Sigmoid colon (tissue), 7 donors: ENCODE results near the gene ATP2B2. TPM values are rescaled to one million over a fixed set of nuclear protein-coding genes. Genes with fewer than 3 reads are reported as not detected.

ENCODE experiments used
- DNase-seq: peaks from one replicate; pipeline ENCODE4 v3.0.0-alpha.2; 2019
- H3K27ac ChIP-seq, 4 donors: fragments of 200-600 bp; sonication (generic); one replicate each; pipeline ENCODE4 v1.5.1; 2016 to 2019; ENCODE audit warnings: mild to moderate bottlenecking in 1 of 4
- H3K27me3 ChIP-seq, 3 donors: fragments of 200-600 bp; sonication (generic); one replicate each; pipeline ENCODE4 v1.5.1; 2019; ENCODE audit warnings: mild to moderate bottlenecking in 1 of 3
- H3K36me3 ChIP-seq, 4 donors: fragments of 200-600 bp; sonication (generic); one replicate each; pipeline ENCODE4 v1.5.1; 2016 to 2019
- H3K4me1 ChIP-seq, 4 donors: fragments of 200-600 bp; sonication (generic); one replicate each; pipeline ENCODE4 v1.5.1; 2017 to 2019
- H3K4me3 ChIP-seq, 4 donors: fragments of 200-600 bp; sonication (generic); one replicate each; pipeline ENCODE4 v1.5.1; 2017 to 2019; ENCODE audit warnings: mild to moderate bottlenecking in 2 of 4, moderate library complexity in 1 of 4
- H3K9me3 ChIP-seq, 4 donors: fragments of 200-600 bp in 3 of 4; sonication (generic) in 3 of 4; one replicate each; pipeline versions ENCODE4 v1.5.1 to v1.6.1; 2013 to 2019
- EP300 ChIP-seq, 4 donors: sonication (generic); formaldehyde crosslinking; IDR thresholded peaks; one replicate each; pipeline ENCODE4 v1.6.1; 2017; ENCODE audit warnings: antibody characterized with exemption in 4 of 4
- POLR2A ChIP-seq, 2 donors: fragments of 450-650 bp; IDR thresholded peaks; one replicate each; pipeline ENCODE4 v1.6.1; 2016; ENCODE audit warnings: antibody characterized with exemption in 2 of 2, mild to moderate bottlenecking in 2 of 2, moderate library complexity in 2 of 2
- POLR2AphosphoS5 ChIP-seq, 4 donors: sonication (generic); formaldehyde crosslinking; IDR thresholded peaks; one replicate each; pipeline ENCODE4 v1.6.1; 2017; ENCODE audit warnings: antibody characterized with exemption in 4 of 4
- WGBS, 2 donors: extraction: QIAGEN DNeasy Blood & Tissue Kit; methylation state at CpG; one replicate each; pipeline ENCODE4 v1.1.7; 2013; 5-methylcytosine and 5-hydroxymethylcytosine counted together
- intact Hi-C: fragments of 100-400 bp; cut with DNase I; formaldehyde crosslinking; loops from one replicate; pipeline ENCODE4 v1.15.1; 2023
- polyA plus RNA-seq, 3 donors: library from polyadenylated mRNA; stranded (reverse); fragments of 200-250 nt; gene quantifications; one replicate each; pipeline ENCODE4 v1.2.3, GENCODE V29; 2013
- small RNA-seq, 3 donors: library from RNA; depleted of rRNA; stranded (forward); fragments of <200 nt; gene quantifications; one replicate each; pipeline ENCODE3, GENCODE V24; 2016
- total RNA-seq, 4 donors: library from RNA; depleted of rRNA; stranded (reverse); fragments of >200 nt; gene quantifications; one replicate each; pipeline ENCODE4 v1.1.0, GENCODE V29; 2016
- TF ChIP-seq, protein P1 (sequence below), 4 experiments: fragments of 450-650 bp in 3 of 4; fragments of 200-600 bp in 1 of 4; IDR thresholded peaks; one replicate each; pipeline ENCODE4 v1.5.1; 2016 to 2019; ENCODE audit warnings: antibody characterized with exemption in 4 of 4, mild to moderate bottlenecking in 3 of 4, moderate library complexity in 2 of 4
- donor health status: healthy with polysubstance abuse.
- donor health status: Bipolar disorder and iron deficiency.
- donor health status: healthy.

Gene ATP2B2
- total and polyA plus RNA-seq, 7 donors, result under 0.01 to 0.83 (median 0.23) TPM; not detected in 3

DNA sequence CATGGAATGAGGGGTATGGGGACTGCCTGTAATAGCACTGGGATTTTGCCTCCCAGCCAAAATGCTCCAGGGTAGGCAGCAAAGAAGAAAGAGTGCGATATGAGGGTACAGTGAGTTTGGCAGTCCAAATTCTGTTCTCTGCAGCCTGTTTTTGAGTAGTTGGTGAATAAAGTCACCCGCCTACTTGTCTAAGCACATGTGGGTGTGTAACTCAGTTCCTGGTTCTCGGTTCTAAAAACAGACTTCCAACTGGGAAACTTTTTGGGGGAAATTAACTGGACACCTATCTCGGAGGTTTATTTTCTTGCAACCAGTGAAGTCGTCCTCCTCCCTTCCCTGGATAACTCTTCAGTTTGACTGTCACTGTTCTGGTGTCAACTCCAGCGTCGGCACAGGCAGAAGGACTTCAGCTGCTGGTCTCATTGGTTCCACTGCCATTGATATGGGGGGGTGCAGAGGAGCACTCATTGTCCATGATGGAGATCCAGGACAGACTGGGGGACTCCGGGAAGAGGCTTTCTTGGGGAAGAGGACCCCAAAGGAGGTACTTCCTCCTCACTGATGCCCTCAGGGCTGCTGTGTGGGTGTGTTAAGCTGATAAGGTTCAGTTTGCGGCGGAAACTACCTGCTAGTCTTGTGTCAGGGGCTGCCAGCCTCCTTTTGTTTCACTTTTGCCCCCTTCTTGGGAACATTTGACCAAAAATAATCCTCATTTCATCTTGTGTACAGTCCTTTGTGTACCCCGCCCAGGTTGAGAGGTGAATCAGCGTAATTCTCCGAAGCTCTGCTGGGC is 225.8 kb downstream of the ATP2B2 start:
- Histone ChIP-seq H3K9me3 (no peaks in the 10 kb centered on the region), H3K27me3 (no peaks in the 10 kb centered on the region), H3K4me3 (no peak overlapping the region), H3K4me1 (peaks cover 0 to 9% (median under 1%) of the 10 kb centered on the region in 4 donors), H3K36me3 (peaks cover 14 to 59% (median 41%) of the 10 kb centered on the region in 4 donors), H3K27ac (no peak overlapping the region)
- intact Hi-C loops, result no loop called here
- peak; percentile 48 for DNase-seq
- 91 to 94% methylated on average over 13 of the region's 13 CpGs for WGBS, 2 donors
- no peak for TF ChIP-seq EP300 (IDR thresholded peaks at IDR 0.05)
- TF ChIP-seq POLR2AphosphoS5 (IDR thresholded peaks at IDR 0.05), result no peak
- TF ChIP-seq, protein P1, sequence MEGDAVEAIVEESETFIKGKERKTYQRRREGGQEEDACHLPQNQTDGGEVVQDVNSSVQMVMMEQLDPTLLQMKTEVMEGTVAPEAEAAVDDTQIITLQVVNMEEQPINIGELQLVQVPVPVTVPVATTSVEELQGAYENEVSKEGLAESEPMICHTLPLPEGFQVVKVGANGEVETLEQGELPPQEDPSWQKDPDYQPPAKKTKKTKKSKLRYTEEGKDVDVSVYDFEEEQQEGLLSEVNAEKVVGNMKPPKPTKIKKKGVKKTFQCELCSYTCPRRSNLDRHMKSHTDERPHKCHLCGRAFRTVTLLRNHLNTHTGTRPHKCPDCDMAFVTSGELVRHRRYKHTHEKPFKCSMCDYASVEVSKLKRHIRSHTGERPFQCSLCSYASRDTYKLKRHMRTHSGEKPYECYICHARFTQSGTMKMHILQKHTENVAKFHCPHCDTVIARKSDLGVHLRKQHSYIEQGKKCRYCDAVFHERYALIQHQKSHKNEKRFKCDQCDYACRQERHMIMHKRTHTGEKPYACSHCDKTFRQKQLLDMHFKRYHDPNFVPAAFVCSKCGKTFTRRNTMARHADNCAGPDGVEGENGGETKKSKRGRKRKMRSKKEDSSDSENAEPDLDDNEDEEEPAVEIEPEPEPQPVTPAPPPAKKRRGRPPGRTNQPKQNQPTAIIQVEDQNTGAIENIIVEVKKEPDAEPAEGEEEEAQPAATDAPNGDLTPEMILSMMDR (IDR thresholded peaks at IDR 0.05), result no peak
- no peak for TF ChIP-seq POLR2A (IDR thresholded peaks at IDR 0.05)

DNA sequence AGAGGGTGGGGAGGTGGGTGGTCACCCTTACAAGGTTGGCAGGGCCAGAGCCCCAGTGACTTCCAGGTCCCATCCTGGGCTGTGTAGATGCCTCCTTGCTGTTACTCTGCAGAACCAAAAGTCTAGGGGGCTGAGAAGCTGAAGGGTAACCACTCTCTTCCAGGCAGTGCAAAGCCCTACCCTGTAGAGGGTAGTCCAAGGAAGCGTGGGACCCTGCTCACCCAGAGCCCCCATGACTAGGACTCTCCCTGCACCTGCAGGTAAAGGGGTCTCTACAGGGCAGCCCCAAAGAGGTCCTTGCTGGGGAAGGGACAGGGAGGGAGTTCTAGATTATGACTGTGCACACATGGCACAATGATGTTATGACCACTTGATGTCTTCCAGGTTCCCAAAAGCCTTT is 226.9 kb downstream of the ATP2B2 start:
- TF ChIP-seq POLR2A (IDR thresholded peaks at IDR 0.05) (no peak), POLR2AphosphoS5 (IDR thresholded peaks at IDR 0.05) (no peak), EP300 (IDR thresholded peaks at IDR 0.05) (no peak)
- TF ChIP-seq, protein P1 (IDR thresholded peaks at IDR 0.05), result no peak
- intact Hi-C loops, result no loop called here
- Histone ChIP-seq H3K4me3 (no peak overlapping the region), H3K27me3 (no peaks in the 10 kb centered on the region), H3K27ac (no peak overlapping the region), H3K4me1 (peaks cover 0 to 17% (median 8%) of the 10 kb centered on the region in 4 donors), H3K9me3 (no peaks in the 10 kb centered on the region), H3K36me3 (peaks cover 14 to 59% (median 41%) of the 10 kb centered on the region in 4 donors)
- DNase-seq, result peak; percentile 40
- 92 to 98% methylated on average over 1 of the region's 1 CpG for WGBS, 2 donors

DNA sequence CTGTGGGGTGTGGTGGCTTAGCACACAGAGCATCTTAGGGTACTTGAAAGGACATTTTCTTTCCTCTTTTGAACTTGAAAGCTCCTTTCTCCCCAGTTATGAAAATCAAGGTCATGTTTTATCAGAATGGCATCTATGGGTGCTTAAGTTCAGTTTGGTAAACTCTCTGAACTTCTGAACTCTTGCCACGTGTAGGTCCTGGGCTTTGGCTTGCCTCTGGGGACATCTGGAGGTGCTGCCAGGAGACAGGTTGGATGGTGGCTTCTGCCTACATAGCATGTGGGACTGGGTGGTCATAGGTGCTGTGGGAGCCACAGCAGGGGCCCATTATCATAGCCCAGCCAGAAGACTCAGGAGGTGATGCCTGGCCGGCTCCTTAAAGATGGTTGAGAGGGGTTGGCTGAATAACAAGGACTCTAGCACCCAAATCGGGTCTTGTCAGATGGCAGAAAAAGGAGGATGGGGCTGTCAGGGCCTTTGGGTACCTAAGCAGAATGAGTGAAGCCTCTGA is 228.2 kb downstream of the ATP2B2 start:
- Histone ChIP-seq H3K4me1 (peaks cover 0 to 24% (median 15%) of the 10 kb centered on the region in 4 donors), H3K36me3 (peaks cover 14 to 62% (median 37%) of the 10 kb centered on the region in 4 donors), H3K4me3 (no peak overlapping the region), H3K27me3 (no peaks in the 10 kb centered on the region), H3K27ac (no peak overlapping the region), H3K9me3 (no peaks in the 10 kb centered on the region)
- intact Hi-C loops, result no loop called here
- no peak for TF ChIP-seq POLR2AphosphoS5 (IDR thresholded peaks at IDR 0.05)
- no peak for TF ChIP-seq POLR2A (IDR thresholded peaks at IDR 0.05)
- TF ChIP-seq, protein P1 (IDR thresholded peaks at IDR 0.05), result no peak
- TF ChIP-seq EP300 (IDR thresholded peaks at IDR 0.05), result no peak
- 82 to 89% methylated on average over 3 of the region's 3 CpGs for WGBS, 2 donors
- DNase-seq, result peak; percentile 11

DNA sequence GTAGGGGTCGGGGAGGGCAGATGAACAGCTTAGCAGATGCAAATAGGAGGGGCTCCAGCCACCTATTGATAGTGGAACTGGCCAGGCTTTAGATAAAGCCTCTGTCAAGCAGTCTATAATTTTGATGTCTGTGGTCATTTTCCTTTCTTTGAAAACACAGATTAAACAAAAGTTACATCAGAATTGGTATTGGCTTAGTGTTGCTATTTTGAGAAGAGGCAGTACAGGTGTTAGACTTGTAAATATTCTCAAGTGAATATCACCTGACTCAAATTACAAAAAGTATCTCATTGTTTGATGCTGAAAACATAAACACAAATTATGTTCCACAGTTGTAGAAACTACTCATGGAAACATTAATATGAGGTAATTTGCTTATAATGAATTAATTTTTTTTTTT is 230.8 kb downstream of the ATP2B2 start:
- TF ChIP-seq POLR2AphosphoS5 (IDR thresholded peaks at IDR 0.05) (no peak), EP300 (IDR thresholded peaks at IDR 0.05) (no peak)
- TF ChIP-seq, protein P1 (IDR thresholded peaks at IDR 0.05), result no peak
- Histone ChIP-seq H3K4me3 (no peak overlapping the region), H3K36me3 (peaks cover 24 to 70% (median 34%) of the 10 kb centered on the region in 4 donors), H3K4me1 (peaks cover 0 to 24% (median 15%) of the 10 kb centered on the region in 4 donors), H3K27me3 (no peaks in the 10 kb centered on the region), H3K27ac (no peak overlapping the region), H3K9me3 (no peaks in the 10 kb centered on the region)
- intact Hi-C loops, result no loop called here
- WGBS, 2 donors, result 83 to 85% methylated on average over 1 of the region's 1 CpG
- DNase-seq, result no peak

Small RNA genes lying within 50 kb of the gene (small RNA-seq; reads per million reads assigned to genes)
- gene MIR378B (4.8 to 11.2 (median 8.6) reads per million in 3 donors), gene MIR885 (0 reads per million in 3 donors), gene RF02126 (0 reads per million in 3 donors)

Other genes starting within 250 kb of the ATP2B2 start
- gene GHRL, start 212.6 kb downstream of the ATP2B2 start, total RNA-seq, result under 1 TPM in 2 of 4 donors, not detected in 2; 0.54 to 0.71 TPM
- 1 to 10 TPM in 1 of 3 donors, not detected in 2; 1.5 TPM for gene GHRL, start 212.6 kb downstream of the ATP2B2 start, polyA plus RNA-seq
- 10 to 100 TPM; 53.5 to 87.2 (median 67.1) TPM for gene SEC13, start 184.5 kb downstream of the ATP2B2 start, total RNA-seq
- gene SEC13, start 184.5 kb downstream of the ATP2B2 start, polyA plus RNA-seq, result 100 to 1,000 TPM; 125 to 178 (median 134) TPM